ENCODE data around the gene NCAM1.

Gene NCAM1

DNA sequence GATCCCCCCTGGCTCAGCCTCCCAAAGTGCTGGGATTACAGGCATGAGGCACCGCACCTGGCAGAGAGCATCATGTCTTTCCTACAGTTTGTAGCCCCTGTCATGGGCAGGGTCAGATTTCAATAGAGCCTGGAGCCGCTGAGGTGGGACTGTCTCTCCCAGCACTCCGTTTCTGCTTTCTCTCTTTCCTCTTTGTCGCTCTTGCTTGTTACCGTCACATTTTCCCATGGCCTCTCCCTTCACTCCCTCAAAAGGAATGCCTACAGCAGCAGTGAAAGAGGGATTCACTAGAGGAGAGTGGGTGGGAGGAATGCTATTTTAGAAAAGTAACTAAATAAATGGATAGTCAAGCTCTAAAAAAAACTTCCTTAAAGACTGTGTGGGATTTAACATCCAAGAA lies 216.5 kb downstream of the NCAM1 start:
- no peak for TF ChIP-seq CTCF (IDR thresholded peaks at IDR 0.05; ENCODE audit: low read depth, low read length, missing control alignments)
- no peak overlapping the region for H3K4me3 ChIP-seq (replicated peaks; ENCODE audit: low read depth, low read length)
- no peak for DNase-seq (ENCODE audit: extremely low read depth, low read depth)

- H3K4me3 ChIP-seq (replicated peaks; ENCODE audit: low read depth, low read length): no peak overlapping the region
- no peak for TF ChIP-seq CTCF (IDR thresholded peaks at IDR 0.05; ENCODE audit: low read depth, low read length, missing control alignments)
- no peak for DNase-seq (ENCODE audit: extremely low read depth, low read depth)
These were observed 217.3 kb downstream of the NCAM1 start for GRCh38 chr11:113178381-113179070.

- no peak for TF ChIP-seq CTCF (IDR thresholded peaks at IDR 0.05; ENCODE audit: low read depth, low read length, missing control alignments)
- H3K4me3 ChIP-seq (replicated peaks; ENCODE audit: low read depth, low read length): no peak overlapping the region
- DNase-seq (ENCODE audit: extremely low read depth, low read depth): no peak
These were observed 218.0 kb downstream of the NCAM1 start for GRCh38 chr11:113179181-113179704.

DNA sequence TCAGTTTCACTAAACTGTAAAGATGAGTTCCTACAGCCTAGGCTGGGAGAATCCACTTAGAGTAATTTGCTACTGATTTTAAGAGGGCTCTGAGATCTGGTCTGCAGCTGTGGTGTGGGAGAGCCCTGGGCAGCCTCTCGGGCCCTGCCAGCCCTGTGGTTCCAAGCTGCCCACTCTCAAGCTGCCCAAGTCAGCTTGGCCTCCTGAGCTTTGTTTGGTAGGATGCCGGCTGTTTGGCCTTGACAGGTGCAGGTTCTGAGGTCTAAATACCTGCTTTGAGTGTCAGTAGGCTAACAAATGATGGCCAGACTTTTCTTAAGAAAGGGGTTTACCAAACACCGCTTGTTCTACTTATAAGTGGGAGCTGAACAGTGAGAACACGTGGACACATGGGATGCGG lies 219.9 kb downstream of the NCAM1 start:
- TF ChIP-seq CTCF (IDR thresholded peaks at IDR 0.05; ENCODE audit: low read depth, low read length, missing control alignments): no peak
- no peak for DNase-seq (ENCODE audit: extremely low read depth, low read depth)
- no peak overlapping the region for H3K4me3 ChIP-seq (replicated peaks; ENCODE audit: low read depth, low read length)

- no peak for DNase-seq (ENCODE audit: extremely low read depth, low read depth)
- H3K4me3 ChIP-seq (replicated peaks; ENCODE audit: low read depth, low read length): no peak overlapping the region
- no peak for TF ChIP-seq CTCF (IDR thresholded peaks at IDR 0.05; ENCODE audit: low read depth, low read length, missing control alignments)
These were observed 221.1 kb downstream of the NCAM1 start for GRCh38 chr11:113182288-113182687.

- no peak overlapping the region for H3K4me3 ChIP-seq (replicated peaks; ENCODE audit: low read depth, low read length)
- TF ChIP-seq CTCF (IDR thresholded peaks at IDR 0.05; ENCODE audit: low read depth, low read length, missing control alignments): no peak
- no peak for DNase-seq (ENCODE audit: extremely low read depth, low read depth)
These were observed 223.3 kb downstream of the NCAM1 start for GRCh38 chr11:113184498-113184897.

Measured in HFF-Myc (cell line).